ENCODE measurements around the gene DYNLT2B.
"Not testable (repeated sequence)": the region's sequence is repeated elsewhere in the genome, so short reads cannot be mapped to it uniquely, and the experiment has no call there.

DYNLT2B gene

DNA sequence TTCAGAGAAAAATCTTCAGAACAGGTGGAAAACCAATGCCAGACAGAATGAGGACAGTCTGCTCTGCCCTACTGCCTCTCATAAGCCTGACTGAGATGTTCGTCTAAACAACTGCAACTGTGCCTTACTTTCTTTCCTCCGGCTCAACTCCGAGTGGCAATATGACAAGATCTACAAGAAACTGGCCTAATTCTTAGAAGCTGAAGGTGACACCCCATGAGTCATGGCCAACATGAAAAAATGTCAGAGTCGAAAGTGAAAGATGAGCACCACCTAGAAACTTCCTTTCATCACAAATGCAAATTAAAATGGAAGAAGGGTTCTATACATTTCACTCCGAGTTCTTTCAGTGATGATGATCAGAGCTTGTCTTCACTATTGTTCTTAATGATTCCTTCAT is 43.5 kb downstream of the DYNLT2B start:
- peak in 1 of 3 experiments; percentile 20 for DNase-seq (ENCODE audit: low read depth in 2 of 3, low spot score in 2 of 3)

DNA sequence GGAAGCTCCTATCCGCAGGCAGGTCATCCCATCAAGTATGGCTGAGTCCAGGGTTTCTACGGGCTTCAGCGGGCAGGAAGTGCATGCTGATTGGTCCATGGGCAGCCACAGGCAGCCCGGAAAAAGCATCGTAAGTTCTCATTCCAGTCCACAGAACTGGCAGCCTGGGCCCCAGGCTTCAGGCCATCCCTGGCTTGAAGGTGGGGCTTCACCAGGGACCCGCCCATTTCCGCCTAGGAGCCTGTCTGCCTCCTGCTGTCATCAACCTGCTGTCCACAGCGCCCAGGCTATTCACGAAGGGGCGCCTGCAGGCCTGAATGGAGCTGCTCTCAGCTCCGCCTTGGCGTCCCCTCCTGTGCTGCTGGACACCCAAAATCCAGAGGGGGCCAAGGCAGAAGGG is 44.4 kb downstream of the DYNLT2B start:
- DNase-seq (ENCODE audit: low read depth in 2 of 3, low spot score in 2 of 3) = no peak

DNA sequence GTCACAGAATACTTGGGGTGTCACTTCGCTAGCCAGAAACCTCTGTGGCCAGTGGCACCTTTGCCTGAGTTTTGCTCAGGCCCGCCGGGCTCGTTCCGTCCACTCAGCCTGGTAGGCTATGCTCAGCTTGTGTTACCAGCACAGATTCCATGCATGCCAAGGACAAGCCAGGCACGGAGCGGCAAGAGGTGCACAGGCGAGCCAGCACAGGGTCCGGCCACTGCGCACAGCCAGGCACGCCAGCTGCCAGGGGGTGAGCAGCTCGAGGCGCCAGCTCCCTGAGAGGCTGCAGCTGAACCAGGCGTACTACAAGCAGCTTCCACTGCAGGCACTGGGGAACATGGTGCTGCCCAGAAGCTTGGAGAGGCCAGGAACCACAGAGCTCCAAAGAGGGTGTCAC is 45.2 kb downstream of the DYNLT2B start:
- no peak for DNase-seq (ENCODE audit: low read depth in 2 of 3, low spot score in 2 of 3)

DNA sequence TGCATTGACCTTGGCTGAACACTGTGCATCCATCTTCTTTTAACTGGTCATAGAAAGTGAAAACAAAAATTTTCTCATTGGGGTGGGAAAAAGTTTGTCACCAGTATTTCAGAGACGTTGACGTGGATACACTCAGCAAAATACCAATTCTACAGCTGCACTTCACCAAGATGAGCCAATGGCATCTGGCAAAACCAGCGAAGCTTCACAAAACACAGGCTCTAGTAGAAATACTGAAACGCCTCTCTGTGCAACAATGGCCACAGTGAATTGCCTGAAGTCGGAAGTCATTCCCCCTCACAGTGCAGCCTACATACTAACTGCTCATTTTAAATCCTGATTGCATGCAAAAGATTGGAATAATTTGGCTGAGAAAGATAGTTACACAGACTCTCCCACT is 47.5 kb downstream of the DYNLT2B start:
- DNase-seq (ENCODE audit: low read depth in 2 of 3, low spot score in 2 of 3) = no peak

DNA sequence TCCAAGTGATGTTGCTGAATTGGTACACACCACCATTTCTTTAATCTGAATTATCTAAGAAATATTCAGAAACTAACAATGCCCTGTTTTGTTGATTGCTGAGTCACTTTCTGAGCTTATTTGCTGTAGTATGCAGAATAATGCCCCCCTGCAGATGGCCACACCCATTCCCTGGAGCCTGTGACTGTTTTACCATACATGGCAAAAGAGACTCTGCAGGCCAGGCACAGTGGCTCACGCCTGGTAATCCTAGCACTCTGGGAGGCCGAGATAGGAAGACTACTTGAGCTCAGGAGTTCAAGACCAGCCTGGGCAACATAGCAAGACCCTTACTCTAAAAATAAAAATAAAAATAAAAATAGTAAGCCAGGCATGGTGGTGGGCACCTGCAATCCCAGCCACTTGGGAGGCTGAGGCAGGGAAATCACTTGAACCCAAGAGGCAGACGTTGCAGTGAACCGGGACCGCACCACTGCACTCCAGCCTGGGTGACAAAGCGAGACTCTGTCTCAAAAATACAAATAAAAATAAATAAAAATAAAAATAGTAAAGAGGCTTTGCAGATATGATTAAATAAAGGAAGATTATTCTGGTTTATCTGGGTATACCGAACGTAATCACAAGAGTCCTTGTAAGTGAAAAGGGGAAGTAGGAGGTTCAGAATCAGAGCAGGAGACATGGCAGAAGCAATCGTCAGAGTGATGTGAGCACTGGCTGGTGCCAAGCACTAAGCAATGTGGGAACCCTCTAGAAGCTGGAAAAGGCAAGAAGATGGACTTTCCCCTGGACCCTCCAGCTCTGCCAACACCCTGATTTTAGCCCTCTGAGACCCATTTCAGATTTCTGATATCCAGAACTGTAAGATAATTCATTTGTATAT is 49.5 kb downstream of the DYNLT2B start:
- DNase-seq (ENCODE audit: low read depth in 2 of 3, low spot score in 2 of 3) = no peak

DNA sequence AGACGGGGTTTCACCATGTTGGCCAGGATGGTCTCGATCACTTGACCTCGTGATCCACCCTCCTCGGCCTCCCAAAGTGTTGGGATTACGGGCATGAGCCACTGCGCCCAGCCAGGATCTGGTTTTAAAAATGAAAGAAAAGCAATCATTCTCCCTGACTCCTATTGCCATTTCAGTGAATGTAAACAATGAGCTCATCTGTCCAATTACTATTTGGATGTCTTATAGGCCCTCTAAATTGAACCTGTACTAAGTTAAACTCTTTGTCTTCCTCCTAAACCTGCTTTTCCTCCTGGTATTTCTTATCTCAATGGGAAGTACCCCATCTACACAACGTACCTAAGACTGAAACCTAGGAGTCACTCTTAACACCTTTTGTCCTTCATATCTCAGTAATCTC is 54.2 kb downstream of the DYNLT2B start:
- DNase-seq (ENCODE audit: low read depth in 2 of 3, low spot score in 2 of 3) = no peak

DNA sequence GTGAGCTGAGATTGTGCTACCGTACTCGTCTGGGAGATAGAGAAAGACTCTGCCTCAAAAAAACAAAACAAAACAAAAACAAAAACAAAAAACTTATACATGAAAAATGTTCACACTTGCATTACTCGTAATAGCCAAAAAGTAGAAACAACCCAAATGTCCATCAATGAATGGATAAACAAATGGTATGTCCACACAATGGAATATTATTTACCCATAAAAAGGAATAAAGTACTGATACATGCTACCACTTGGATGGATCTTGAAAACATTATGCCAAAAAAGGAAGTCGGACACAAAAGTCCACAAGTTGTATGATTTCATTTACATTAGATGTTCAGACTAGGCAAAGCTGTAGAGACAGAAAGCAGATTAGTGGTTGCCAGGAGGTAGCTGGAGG is 57.3 kb downstream of the DYNLT2B start:
- no peak for DNase-seq (ENCODE audit: low read depth in 2 of 3, low spot score in 2 of 3)

DNA sequence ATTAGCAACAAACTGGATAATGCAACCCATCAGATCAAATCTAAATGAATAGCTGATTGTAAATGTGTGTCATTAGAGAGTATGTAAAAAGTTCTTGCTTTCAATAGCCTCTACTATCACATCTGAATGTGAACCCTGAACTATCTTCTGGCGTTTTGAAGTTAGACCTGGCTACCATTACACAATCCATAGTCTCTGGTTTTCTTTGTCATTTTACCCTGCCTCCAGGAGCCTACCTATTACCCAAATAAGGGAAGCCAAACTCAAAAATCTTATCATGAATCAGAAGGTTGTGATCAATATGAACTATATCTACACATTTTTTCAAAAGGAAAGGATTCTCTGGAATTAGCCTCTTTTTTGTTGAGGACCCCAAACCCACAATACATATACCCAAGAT is 62.3 kb downstream of the DYNLT2B start:
- no peak for DNase-seq (ENCODE audit: low read depth in 2 of 3, low spot score in 2 of 3)

DNA sequence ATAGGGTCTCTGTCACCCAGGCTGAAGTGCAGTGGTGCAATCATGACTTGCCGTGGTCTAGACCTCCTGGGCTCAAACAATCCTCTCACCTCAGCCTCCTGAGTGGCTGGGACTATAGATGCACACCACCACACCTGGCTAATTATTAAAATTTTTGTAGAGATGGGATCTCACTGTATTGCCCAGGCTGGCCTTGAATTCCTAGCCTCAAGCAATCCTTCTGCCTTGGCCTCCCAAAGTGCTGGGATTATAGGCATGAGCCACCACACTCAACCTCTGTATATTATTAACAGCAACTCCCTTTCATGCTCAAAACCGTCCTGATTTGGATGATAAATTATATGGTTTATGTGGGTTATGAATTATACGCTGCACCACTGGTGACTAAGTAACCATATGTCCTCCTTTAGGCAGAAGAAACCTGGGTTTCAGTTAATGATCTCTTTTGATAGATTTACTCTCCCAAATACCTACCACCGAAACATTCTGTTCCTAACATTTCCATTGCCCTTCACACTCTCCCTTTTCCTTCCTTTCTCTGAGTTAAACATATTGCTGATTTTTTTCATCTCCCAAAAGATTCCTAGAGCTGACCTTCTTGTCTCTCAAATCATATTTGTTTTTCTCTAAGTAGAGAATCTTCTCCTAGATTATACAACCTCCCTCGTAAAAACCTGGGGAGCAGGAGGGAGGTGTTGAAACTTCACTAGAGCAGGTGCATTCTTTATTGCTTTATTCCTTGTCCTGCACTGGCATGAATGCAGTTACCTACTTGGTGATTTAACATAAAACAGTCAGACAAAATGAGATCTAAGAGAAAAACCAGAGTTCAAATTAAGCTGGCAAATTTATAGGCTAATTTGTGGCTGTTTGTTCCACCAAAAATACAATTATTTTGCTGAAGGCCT is 63.4 kb downstream of the DYNLT2B start:
- no peak for DNase-seq (ENCODE audit: low read depth in 2 of 3, low spot score in 2 of 3)

DNA sequence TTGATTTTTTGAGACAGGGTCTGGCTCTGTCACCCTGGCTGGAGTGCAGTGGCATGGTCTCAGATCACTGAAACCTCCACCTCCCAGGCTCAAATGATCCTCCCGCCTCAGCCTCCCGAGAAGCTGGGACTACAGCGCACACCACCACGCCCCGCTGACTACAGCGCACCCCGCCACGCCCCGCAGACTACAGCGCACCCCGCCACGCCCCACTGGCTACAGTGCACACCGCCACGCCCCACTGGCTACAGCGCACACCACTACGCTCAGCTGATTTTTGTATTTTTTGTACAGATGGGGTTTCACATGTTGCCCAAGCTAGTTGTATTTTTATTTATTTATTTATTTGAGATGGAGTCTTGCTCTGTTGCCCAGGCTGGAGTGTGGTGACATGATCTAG is 66.1 kb downstream of the DYNLT2B start:
- DNase-seq (ENCODE audit: low read depth in 2 of 3, low spot score in 2 of 3) = no peak

DNA sequence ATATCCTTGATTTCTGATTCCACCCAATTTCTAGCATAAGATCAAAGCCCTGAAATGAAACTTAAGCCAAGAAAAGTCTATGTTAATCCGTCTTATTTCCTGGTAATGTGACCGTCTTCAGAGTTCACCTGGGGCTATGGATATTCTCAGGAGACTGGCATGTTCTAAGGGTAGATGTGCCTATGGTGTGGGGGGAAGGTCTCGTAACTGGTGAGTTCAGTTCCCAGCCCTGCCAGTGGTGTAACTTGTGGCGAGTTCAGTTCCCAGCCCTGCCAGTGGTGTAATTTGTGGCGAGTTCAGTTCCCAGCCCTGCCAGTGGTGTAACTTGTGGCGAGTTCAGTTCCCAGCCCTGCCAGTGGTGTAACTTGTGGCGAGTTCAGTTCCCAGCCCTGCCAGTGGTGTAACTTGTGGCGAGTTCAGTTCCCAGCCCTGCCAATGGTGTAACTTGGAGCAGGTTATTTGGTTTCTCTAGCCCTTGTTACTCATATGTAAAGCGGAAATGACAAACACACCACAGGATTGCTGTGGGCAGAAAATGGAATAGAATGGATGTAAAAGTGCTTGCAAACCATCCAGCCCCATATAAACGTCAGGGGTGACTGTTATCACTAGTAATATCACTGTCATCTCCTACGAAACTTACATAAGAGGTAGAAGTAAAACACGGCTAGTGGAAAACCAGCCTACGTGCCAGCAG is 71.3 kb downstream of the DYNLT2B start:
- DNase-seq (ENCODE audit: low read depth in 2 of 3, low spot score in 2 of 3) = no peak

DNA sequence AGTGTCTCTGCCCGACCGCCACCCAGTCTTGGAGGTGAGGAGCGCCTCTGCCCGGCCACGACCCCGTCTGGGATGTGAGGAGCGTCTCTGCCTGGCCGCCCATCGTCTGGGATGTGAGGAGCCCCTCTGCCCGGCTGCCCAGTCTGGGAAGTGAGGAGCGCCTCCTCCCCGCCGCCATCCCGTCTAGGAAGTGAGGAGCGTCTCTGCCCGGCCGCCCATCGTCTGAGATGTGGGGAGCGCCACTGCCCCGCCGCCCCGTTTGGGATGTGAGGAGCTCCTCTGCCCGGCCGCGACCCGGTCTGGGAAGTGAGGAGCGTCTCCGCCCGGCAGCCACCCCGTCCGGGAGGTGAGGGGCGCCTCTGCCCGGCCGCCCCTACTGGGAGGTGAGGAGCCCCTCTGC is 73.9 kb downstream of the DYNLT2B start:
- DNase-seq (ENCODE audit: low read depth in 2 of 3, low spot score in 2 of 3) = not testable (repeated sequence)

DNA sequence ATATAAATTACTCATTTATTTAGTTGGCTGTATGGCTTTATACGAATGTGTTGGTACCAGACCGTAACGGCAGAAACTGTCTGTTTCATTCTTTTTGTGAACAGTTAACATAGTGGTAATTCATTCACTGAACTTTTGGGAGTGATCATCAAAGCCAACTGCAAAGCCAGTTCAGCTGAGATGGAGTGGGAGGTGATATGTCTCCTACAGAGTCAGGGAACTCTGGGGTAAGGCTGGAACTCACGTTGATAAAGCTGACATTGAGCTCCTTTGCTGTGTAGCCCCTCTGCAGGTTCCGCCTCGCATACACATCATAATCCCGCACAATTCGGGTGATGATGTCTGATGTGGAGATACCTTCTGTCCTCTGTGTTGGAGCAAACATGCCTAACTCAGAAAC is 76.3 kb downstream of the DYNLT2B start:
- DNase-seq (ENCODE audit: low read depth in 2 of 3, low spot score in 2 of 3) = no peak
